Activated CD4-positive, alpha-beta T cell treated with anti-CD3 and anti-CD28 coated beads, Interleukin-10, Interleukin-2, amounts not matched to agents 100 ng/mL and 50 ng/mL, durations not matched to agents 16 hours and 8 hours (primary cell): Measurements from ENCODE around the gene SMPDL3B.

Experiments
- DNase-seq: peaks from one replicate; pipeline ENCODE4 v3.0.0-alpha.2; 2020

Gene SMPDL3B

DNA sequence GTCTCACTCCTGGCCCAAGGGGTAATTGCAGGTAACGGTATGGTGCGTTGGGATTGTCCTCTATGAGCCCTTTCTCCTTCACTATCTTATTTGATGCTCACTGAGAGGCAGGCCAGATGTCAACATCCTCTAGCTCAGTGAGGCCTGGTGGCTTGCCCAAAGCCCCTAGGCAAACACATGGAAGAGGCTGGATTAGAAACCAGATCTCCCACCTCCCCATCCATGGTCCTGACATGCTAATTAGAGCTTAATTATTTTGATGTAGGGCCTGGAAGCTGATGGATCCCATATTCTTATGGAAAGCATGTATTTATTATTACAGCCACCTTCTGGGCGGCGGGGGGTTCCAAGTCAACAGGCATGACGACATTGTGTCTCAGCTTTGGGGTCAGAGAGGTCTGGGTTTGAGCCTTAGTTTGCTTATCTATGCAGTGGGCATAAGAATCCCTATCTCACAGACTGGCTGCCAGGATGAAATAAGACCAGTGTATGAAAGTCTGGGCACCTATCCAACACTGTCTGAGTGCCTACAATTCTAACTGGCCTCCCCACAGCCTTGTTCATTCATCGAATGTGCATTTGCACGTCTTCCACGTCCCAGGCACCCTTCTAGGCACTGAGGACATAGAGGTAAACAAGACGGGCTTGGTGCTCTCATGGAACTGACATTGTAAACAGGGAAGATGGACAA is 6.2 kb downstream of the SMPDL3B start:
- no peak for DNase-seq

DNA sequence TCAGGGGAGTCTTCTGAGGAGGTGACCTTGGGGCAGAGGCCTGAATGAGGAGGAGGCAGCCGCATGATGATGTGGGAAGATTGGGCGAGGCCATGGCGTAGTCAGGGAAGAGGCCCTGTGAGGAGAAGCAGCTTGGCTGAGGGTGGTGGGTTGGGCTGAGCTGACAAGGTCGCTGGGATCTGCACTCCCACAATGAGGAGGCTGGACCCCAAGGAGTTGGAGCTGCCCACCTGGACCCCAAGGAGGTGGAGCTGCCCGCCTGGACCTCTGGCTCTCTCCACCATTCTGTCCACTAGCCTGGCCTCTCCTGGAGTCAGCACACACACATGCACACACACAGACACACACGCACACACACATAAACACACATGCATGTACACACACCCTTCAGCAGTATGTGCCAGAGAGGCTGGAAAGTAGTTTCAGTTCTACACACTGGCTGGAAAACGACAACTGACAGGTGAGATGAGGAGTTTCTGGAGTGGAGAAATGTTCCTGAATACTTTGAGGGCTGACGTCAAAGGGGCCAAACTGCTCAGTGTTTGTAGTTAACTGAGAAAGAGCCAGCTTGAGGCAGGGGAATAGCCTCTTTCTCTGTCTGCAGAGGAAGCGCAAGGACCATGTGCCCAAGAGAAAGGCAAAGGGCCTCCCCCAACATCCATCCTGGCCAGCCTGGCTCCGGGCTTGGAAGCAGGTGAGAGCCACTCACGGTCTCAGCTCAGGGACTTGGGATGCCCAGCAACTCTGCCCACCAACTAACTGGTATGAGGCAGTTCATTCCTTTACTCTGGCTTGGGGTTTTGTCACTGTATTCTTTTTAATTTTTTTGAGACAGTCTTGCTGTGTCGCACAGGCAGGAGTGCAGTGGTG is 7.1 kb downstream of the SMPDL3B start:
- no peak for DNase-seq

- no peak for DNase-seq
Observed at GRCh38 chr1:27945020-27945419, 10.2 kb downstream of the SMPDL3B start.

- DNase-seq, result no peak
Observed at GRCh38 chr1:27949027-27949426, 14.2 kb downstream of the SMPDL3B start.

DNA sequence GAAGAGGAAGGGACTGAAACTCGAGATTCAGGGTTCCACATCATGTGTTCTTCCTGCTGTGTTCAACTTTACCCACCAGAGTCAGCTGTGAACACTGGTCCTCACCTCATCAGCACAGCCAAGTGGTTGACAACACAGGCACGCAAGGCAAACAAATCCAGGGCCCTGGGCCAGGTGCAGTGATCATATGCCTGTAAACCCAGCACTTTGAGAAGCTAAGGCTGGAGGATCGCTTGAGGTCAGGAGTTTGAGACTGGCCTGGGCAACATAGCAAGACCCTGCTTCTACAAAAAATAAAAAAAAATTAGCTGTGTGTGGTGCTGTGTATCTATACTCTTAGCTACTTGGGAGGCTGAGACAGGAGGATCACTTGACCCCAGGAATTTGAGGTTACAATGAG is 16.6 kb downstream of the SMPDL3B start:
- no peak for DNase-seq

DNA sequence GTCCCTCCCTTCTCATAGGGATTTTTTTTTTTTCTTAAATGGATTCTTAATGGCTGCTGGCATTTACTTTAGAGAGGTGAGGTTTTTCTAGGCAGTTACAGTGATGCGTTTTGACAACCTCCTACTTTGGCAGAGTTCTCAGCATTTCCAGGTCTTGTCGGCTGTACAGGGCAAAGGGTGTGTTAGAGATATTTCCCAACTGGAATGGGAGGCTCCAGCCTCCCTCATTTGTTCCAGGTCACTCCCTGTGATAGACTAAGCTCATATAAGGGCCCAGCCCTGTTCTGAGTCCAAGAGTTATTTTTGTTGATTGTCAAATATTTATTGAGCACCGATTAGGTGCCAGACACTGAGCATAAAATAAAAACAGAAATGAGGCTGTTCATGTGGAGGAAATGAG is 17.3 kb downstream of the SMPDL3B start:
- no peak for DNase-seq

DNA sequence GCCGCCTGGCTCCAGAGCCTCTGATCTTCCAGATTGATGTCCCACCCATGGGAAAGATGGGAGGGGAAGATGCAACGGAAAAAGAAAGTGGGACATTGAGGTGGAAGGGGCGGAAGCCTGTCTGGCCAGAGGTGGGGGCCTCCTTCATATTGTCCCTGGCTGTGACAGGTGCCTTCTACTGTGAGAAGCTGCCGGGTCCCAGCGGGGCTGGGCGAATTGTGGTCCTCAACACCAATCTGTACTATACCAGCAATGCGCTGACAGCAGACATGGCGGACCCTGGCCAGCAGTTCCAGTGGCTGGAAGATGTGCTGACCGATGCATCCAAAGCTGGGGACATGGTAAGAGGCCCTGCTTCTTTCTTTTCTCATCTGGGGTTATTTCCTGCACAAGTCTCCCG is 19.4 kb downstream of the SMPDL3B start:
- DNase-seq, result no peak

DNA sequence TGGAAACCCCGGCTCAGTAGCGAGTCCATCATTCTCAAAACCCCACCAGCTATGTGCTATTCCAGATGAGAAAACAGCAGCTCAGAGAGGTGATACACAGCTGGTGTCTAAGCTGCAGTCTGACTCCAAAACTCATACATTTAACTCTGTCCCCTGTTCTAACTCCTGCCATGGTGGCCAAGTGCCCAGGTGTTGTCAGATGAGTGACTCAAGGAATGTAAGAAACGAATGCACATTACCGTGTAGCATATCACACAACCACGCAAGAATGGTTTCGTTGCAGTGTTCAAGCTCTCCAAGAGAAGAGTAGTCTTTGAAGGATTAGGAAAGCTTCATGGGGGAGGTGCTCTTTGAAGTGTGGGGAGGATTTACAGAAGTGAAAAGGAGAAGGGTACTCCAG is 20.3 kb downstream of the SMPDL3B start:
- DNase-seq, result no peak

DNA sequence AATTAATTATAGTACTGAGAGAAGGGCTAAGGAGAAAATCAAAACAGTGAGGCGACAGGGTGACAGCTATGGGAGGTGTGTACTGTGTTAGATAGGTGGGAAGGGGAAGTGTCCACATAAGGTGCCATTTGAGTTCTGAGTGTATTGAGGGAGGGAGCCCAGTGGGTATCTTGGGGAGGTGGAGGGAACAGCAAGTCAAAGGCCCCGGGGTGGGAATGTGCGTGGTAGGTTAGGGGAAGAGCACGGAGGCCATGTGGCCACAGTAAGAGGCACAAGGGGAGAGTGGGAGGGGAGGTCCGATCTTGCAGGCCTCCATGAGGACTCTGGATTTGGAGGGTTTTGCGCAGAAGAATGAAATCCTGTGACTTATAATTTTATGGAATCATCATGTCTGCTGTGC is 22.0 kb downstream of the SMPDL3B start:
- no peak for DNase-seq

GRCh38 chr1:27957655-27958054 is 22.9 kb downstream of the SMPDL3B start:
- DNase-seq, result no peak

- DNase-seq, result no peak
Observed at GRCh38 chr1:27958513-27958912, 23.7 kb downstream of the SMPDL3B start.

GRCh38 chr1:27959792-27960603 is 25.2 kb downstream of the SMPDL3B start, which contains the start of gene XKR8:
Gene XKR8, plus strand, starts transcription at chr1:27959973. Its CDS starts 97 bp downstream, at chr1:27960070.
- DNase-seq, result peak; percentile 88

DNA sequence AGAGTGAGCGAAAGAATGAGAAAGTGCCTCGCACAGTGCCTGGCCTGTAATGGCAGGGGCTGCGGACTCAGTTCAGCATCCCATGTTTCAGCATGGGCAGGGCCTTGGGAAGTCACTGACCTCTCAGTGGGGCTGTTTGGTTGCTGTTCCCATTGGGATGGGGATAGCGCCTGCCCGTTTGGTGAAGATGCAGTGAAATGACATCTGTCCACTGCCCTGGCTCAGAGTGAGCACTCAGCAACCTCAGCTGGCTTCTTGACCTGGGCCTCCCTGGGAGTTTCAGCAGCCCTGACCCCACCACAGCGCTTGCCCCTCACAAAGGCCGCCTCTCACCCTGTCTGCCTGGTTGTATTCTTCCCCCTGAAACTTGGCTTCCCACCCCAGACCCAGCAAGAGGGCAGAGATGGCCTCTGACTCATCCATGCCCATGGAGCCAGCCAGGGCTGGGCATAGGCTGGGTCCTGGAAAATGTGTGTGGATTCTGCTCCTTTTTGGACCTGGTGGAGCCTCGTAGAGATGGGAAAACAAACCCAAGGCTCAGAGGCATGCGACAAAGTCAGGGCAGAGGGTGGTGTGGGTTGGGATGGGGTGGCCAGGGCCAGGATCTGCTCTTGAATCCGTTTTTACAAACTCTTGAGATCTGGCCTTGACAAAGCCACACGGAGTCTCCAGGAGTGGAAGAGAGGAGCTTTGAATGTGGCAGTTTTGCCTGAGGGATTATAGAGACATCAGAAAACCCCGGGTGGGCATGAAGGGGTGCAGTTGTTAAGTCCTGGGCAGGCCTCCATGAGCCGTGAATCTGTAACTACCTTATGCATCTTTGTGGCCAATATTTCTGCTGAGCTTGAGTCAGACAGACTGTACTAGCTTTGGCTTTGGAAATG is 26.2 kb downstream of the SMPDL3B start:
- DNase-seq, result no peak

DNA sequence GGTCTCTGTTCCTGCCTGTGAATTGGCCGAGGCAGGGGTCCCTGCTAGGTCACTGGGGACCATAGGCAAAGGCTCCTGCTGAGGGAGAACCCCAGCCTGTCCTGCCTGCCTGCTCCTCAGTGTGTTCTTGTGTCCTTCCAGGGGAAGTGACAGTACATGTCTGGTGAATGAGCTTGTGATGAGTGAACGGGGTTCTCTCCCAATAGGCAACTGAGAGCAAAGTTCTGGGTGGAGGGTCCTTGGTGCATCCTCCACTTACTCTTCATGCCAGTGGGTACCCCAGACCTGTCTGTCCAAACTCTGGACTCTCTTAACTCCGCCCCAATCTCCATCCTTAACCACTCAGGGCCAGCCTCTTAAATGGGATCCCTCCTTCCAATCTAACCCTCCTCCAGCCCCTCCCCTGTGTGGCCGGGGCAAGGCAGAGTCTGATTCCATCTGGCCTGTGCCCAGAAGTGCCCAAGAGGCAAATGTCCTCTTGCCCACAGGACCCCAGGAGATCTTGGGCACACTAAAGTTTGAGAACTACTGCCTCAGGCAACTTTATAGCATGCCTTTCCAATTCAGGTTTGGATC is 26.9 kb downstream of the SMPDL3B start:
- DNase-seq, result no peak

GRCh38 chr1:27963393-27963792 is 28.6 kb downstream of the SMPDL3B start:
- DNase-seq, result no peak

DNA sequence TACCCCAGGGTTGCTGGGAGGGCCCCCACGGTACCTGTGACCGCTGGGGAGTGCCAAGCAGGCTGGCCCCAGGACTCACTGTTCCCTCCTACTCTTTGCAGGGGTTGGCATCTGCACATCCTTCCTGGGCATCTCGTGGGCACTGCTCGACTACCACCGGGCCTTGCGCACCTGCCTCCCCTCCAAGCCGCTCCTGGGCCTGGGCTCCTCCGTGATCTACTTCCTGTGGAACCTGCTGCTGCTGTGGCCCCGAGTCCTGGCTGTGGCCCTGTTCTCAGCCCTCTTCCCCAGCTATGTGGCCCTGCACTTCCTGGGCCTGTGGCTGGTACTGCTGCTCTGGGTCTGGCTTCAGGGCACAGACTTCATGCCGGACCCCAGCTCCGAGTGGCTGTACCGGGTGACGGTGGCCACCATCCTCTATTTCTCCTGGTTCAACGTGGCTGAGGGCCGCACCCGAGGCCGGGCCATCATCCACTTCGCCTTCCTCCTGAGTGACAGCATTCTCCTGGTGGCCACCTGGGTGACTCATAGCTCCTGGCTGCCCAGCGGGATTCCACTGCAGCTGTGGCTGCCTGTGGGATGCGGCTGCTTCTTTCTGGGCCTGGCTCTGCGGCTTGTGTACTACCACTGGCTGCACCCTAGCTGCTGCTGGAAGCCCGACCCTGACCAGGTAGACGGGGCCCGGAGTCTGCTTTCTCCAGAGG is 31.8 kb downstream of the SMPDL3B start:
- DNase-seq, result no peak

- DNase-seq, result no peak
Observed at GRCh38 chr1:27967106-27967883, 32.5 kb downstream of the SMPDL3B start.

DNA sequence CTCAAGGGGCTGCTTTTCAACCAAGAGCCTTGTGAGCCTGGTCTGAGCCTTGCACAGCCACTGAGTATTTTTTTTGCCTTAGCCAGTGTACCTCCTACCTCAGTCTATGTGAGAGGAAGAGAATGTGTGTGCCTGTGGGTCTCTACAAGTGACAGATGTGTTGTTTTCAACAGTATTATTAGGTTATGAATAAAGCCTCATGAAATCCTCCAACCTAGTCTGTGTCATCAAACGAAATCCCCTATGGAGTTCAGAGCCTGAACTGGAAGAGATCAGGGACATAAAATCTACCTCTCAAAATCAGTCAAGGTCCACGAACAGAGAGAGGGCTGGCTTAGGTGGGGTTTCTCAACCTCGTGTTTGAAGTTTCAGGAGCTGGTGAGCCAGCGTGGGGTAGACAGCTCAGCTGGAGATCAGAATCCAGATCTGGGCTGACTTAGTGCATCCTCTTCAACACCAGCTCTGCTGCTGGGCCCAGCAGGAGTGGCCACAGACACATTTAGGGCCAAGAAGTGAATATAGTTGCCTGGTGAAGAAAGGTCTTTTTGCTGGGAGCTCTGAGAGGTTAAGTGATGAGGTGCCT is 33.2 kb downstream of the SMPDL3B start:
- DNase-seq, result no peak

- peak; percentile 27 for DNase-seq
Observed at GRCh38 chr1:27968692-27969091, 33.9 kb downstream of the SMPDL3B start.

DNA sequence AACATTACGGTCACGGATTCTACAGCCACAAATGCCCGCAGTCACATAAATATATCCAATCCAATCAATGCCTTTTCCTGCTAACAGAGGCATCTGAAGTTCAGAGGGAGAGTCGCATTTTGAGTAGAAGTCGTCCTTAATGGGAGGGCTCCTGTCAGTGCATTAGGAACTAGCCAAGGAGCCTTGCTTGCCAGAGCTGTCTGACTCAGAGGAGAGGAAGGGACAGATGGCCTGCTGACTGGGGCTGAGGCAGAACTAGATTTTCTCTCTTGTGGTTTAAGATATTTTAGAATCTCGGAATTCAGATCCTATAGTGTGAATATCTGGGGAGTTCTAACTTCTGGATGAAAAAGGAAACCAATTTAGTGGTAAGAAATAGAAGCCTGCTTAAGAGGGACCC is 35.6 kb downstream of the SMPDL3B start:
- no peak for DNase-seq
